ENCODE measurements around the gene TULP1. TPM values are rescaled to one million over a fixed set of nuclear protein-coding genes. Genes with fewer than 3 reads are reported as not detected.

Gene TULP1
- total and polyA plus RNA-seq, 11 donors = 0.15 TPM; not detected in 10

DNA sequence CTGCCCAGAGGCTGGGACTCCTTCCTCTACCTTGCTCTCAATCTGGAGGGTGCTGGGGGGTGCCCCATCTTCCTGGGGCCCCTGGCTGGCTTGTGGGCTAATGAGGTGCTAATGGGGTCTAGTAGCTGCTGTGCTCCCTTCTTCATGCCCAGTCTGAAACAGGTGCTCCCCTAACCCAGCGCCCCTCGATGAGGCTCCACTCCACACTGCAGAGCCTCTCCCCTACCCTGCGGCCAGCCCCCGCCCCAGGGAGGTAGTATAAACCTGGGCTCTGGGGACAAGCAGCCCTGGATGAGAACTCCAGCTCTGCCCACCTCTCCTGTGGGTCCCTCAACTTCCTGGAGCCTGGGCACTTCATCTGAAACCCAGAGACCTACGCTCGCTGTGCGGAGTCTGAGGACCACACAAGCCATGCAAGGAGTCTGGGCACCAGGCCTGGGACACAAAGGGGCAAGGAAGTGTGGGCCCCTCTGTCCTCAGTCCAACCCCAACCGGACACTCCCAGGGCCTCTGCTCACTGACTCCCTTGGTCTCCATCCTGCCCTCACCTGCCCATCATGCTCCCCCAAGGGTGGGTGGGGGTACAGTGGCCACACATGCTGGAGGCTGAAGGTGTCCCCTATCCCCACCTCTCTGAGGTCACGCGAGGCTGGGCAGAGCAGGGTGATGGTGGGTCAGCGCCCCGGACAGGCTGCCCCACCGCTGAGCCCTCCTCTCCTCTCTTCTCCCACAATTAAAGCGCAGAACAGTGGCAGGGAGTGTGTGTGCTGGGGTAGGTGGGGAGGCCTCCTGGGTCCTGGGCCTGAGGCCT is 38.4 kb downstream of the TULP1 start:
- peak overlapping the region in 1 of 12 donors; percentile 24 for H3K27ac ChIP-seq

DNA sequence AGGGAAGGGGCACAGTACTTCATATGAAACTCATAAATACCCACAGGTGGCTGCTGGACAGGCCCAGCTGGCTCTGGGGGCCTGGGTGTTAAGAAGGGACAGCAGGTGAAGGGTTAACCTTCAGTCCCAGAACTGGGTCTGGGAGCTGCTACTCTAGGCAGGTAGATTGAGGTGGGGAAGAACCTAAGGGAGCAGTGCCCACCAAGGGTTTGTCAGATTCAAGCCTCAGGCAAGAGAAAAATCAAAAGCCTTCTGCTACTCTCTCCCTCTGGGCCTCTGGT is 38.9 kb downstream of the TULP1 start:
- intact Hi-C loops (cut with DNase I) = no loop called here
- TF ChIP-seq POLR2A (IDR thresholded peaks at IDR 0.05) (no peak), CTCF (IDR thresholded peaks at IDR 0.05) (no peak)
- Histone ChIP-seq H3K4me3 (no peak overlapping the region), H3K9me3 (no peaks in the 10 kb centered on the region), H3K4me1 (peaks cover 0 to 31% (median 19%) of the 10 kb centered on the region in 12 donors), H3K36me3 (peaks cover 0 to 87% (median 61%) of the 10 kb centered on the region in 9 donors), H3K27me3 (no peaks in the 10 kb centered on the region), H3K27ac (no peak overlapping the region)
- DNase-seq (no peak), ATAC-seq (no peak)

More for the DNA sequence above, 38.4 kb downstream of the TULP1 start:
- WGBS, 4 donors = 83 to 92% (median 88%) methylated on average over 7 to 14 of the region's 14 CpGs
- DNase-seq = no peak
- H3K27me3 ChIP-seq = no peaks in the 10 kb centered on the region
- TF ChIP-seq CTCF (IDR thresholded peaks at IDR 0.05) (no peak), POLR2A (IDR thresholded peaks at IDR 0.05) (no peak)
- intact Hi-C loops (cut with DNase I) = no loop called here
- no peak overlapping the region for H3K4me3 ChIP-seq
- peaks cover 0 to 93% (median 65%) of the 10 kb centered on the region in 9 donors for H3K36me3 ChIP-seq
- ATAC-seq = peak in 2 of 4 donors; percentile 9 to 10
- H3K4me1 ChIP-seq = peaks cover 0 to 27% (median 17%) of the 10 kb centered on the region in 12 donors
- no peaks in the 10 kb centered on the region for H3K9me3 ChIP-seq

GRCh38 chr6:35473075-35473849 is 39.4 kb downstream of the TULP1 start:
- no peaks in the 10 kb centered on the region for H3K9me3 ChIP-seq
- no peaks in the 10 kb centered on the region for H3K27me3 ChIP-seq
- peaks cover 0 to 34% (median 19%) of the 10 kb centered on the region in 12 donors for H3K4me1 ChIP-seq
- 86 to 89% (median 88%) methylated on average over 9 of the region's 9 CpGs for WGBS, 4 donors
- DNase-seq (peak in 1 of 5 donors; percentile 18), ATAC-seq (no peak)
- intact Hi-C loops (cut with DNase I) = no loop called here
- H3K36me3 ChIP-seq = peaks cover 0 to 82% (median 58%) of the 10 kb centered on the region in 9 donors
- no peak overlapping the region for H3K4me3 ChIP-seq
- TF ChIP-seq POLR2A (IDR thresholded peaks at IDR 0.05) = no peak
- no peak for TF ChIP-seq CTCF (IDR thresholded peaks at IDR 0.05)
- H3K27ac ChIP-seq = peak overlapping the region in 1 of 12 donors; percentile 17

DNA sequence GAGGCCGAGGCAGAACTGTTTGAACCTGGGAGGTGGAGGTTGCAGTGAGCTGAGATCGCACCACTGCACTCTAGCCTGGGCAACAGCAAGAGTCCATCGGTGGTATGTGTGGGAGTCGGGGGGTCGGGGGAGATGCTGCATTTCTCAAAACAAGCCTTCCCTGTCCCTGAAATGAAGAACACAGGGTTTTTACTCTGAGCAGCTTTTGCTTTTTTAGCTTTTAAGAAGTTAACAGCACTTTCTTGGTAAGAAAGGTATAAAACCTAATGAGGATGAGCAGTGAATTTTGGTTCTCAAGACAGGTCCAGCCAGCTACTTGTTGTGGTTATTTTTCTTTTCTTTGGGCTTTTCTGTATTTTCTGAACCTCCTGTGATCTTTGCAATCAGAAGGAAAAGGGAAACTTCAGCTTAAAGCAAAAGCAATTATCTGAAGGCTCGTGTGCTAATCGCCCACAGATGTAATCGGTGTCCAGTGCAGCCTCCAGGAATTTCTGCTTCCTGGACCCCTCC is 40.8 kb downstream of the TULP1 start:
- DNase-seq (no peak), ATAC-seq (no peak)
- Histone ChIP-seq H3K27me3 (no peaks in the 10 kb centered on the region), H3K36me3 (peaks cover 0 to 68% (median 57%) of the 10 kb centered on the region in 9 donors), H3K4me3 (no peak overlapping the region), H3K27ac (peak overlapping the region in 1 of 12 donors; percentile 89), H3K4me1 (peaks cover 3 to 40% (median 23%) of the 10 kb centered on the region in 12 donors), H3K9me3 (no peaks in the 10 kb centered on the region)
- no peak for TF ChIP-seq CTCF (IDR thresholded peaks at IDR 0.05)
- no peak for TF ChIP-seq POLR2A (IDR thresholded peaks at IDR 0.05)
- WGBS, 4 donors = 60 to 70% (median 66%) methylated on average over 8 of the region's 8 CpGs
- intact Hi-C loops (cut with DNase I) = no loop called here
